ENCODE measurements around the gene MAT1A.

DNA sequence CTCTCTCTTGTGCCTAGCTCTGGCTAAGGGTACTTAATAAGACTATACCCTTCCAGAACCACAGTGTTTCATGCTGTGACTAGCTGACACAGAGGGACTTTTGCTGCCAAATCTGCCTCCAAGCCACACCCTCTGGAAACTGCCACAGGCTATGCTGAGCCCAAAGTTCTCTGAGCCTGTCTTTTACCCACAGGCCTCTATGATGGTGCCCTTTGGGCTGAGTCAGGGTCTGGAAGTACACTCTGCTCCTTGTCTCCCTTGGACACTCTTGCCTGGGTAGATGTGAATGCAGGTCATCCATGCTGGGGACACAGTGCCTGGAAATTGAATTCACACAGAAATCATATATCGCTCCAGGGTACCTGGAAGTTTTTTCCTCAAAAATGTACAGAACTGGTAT, 44.5 kb upstream of the MAT1A start:
- TF ChIP-seq POLR2AphosphoS5 (IDR thresholded peaks at IDR 0.05; ENCODE audit: borderline replicate concordance, low read depth, low read length) = no peak
- no peak for TF ChIP-seq EZH2 (IDR thresholded peaks at IDR 0.05)
